ENCODE data around the gene CTTNBP2. TPM values are rescaled to one million over a fixed set of nuclear protein-coding genes. Genes with fewer than 3 reads are reported as not detected.

The CTTNBP2 gene
- total and polyA plus RNA-seq, 10 of the 15 experiments (the other 5 are each of a cell fraction or from before 2014, with no cell fraction given) = 0.04 to 0.43 TPM; not detected in 8

DNA sequence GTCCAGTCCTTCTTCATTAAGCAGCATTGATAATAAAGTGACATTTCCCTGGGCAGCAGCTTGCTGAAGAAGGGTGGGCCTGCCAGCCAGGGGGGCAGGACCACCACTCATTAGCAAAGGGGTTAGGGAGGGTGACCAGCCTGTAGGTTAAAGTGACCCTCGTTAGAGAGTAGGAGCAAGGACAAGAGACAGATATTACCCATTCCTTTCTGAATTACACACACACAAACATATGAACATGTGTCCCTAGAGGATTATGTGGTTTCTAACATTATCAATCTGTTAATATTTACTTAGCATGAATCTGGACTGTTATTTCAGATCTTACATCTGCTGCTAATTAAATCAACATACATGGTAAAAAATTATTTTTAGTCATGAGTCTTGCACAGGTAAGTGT, 88.9 kb downstream of the CTTNBP2 start:
- WGBS (ENCODE audit: insufficient coverage, insufficient replicate concordance, low lambda C conversion rate, missing lambda C conversion rate) = 0% methylated on average over 1 of the region's 1 CpG
- Histone ChIP-seq H3K4me2 (ENCODE audit: control insufficient read depth, insufficient read depth) (no peak overlapping the region), H2AFZ (ENCODE audit: control insufficient read depth, low read depth, low read length) (no peak overlapping the region), H3K27ac (ENCODE audit: control insufficient read depth, insufficient read depth) (no peak overlapping the region), H3K9me3 (replicated peaks; ENCODE audit: control insufficient read depth, insufficient read depth, low read length) (no peaks in the 10 kb centered on the region; the same call in 2 of the 3 replicates), H3K4me3 (no peak overlapping the region), H3K36me3 (ENCODE audit: control insufficient read depth in 2 of 2, insufficient read depth in 2 of 2, low read length in 1 of 2) (no peaks in the 10 kb centered on the region), H3K9ac (ENCODE audit: control insufficient read depth, insufficient read depth, low read length) (no peak overlapping the region), H3K79me2 (ENCODE audit: control insufficient read depth, insufficient read depth, low read length) (no peaks in the 10 kb centered on the region), H3K27me3 (replicated peaks in 1 of 2; ENCODE audit: control insufficient read depth in 2 of 2, insufficient read depth in 2 of 2, low read length in 1 of 2) (peaks cover 0 to 4% of the 10 kb centered on the region in 2 experiments; a peak in 2 of 4 replicates), H4K20me1 (ENCODE audit: control insufficient read depth, insufficient read depth) (no peaks in the 10 kb centered on the region), H3K4me1 (ENCODE audit: control insufficient read depth, insufficient read depth, low read length) (peaks cover 13% of the 10 kb centered on the region)
- SMC1A ChIA-PET (ENCODE audit: uncharacterized antibody, unreplicated experiment) = interaction anchor here (1.4 kb wide), 1 partner anchor 12 kb away, joined by 3 read pairs; no protein-coding TSS in a partner anchor
- RAD21 ChIA-PET (ENCODE audit: unreplicated experiment) = no interaction called here
- POLR2A ChIA-PET = no interaction called here
- DNase-seq (ENCODE audit: low read depth, low spot score) = no peak
- no TSS peak for BruUV-seq (replicated peaks)
- CTCF ChIA-PET = no interaction called here
- in situ Hi-C loops (cut with MboI) (no loop called here), intact Hi-C loops (cut with micrococcal nuclease; ENCODE audit: unreplicated experiment) (no loop called here)
- ATAC-seq = peak; percentile 63
- FAIRE-seq = no peak
- TF ChIP-seq POU2F2 (IDR thresholded peaks at IDR 0.05; ENCODE audit: borderline replicate concordance, low read depth, low read length) = no peak
- TF ChIP-seq ATF7 (IDR thresholded peaks at IDR 0.05; ENCODE audit: low read depth) = peak; percentile 33; the same call in 1 of the 2 replicates
- TF ChIP-seq, protein P1, sequence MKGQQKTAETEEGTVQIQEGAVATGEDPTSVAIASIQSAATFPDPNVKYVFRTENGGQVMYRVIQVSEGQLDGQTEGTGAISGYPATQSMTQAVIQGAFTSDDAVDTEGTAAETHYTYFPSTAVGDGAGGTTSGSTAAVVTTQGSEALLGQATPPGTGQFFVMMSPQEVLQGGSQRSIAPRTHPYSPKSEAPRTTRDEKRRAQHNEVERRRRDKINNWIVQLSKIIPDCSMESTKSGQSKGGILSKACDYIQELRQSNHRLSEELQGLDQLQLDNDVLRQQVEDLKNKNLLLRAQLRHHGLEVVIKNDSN (IDR thresholded peaks at IDR 0.05; ENCODE audit: borderline replicate concordance, extremely low read length, insufficient read depth, low read depth, low read length) = no peak
- peak; percentile 34 to 47; a peak in 1 of 4 replicates for TF ChIP-seq EP300 (IDR thresholded peaks at IDR 0.05; ENCODE audit: borderline replicate concordance in 1 of 2, control insufficient read depth in 1 of 2, low read depth in 2 of 2, low read length in 2 of 2)
- 0 out of 2 replicates have a peak, but pooled peaks have one; percentile 27 for TF ChIP-seq NR2F1 (conservative IDR thresholded peaks at IDR 0.05)
- TF ChIP-seq ETV6 (conservative IDR thresholded peaks at IDR 0.05 in 1 of 2, IDR thresholded peaks at IDR 0.05 in 1 of 2; ENCODE audit: borderline replicate concordance in 1 of 2, low read depth in 1 of 2) = no peak
- peak; percentile 51; the same call in 1 of the 2 replicates for TF ChIP-seq ZNF217 (IDR thresholded peaks at IDR 0.05)
- TF ChIP-seq TCF7 (IDR thresholded peaks at IDR 0.05; ENCODE audit: borderline replicate concordance) = no peak
- TF ChIP-seq, protein P2, sequence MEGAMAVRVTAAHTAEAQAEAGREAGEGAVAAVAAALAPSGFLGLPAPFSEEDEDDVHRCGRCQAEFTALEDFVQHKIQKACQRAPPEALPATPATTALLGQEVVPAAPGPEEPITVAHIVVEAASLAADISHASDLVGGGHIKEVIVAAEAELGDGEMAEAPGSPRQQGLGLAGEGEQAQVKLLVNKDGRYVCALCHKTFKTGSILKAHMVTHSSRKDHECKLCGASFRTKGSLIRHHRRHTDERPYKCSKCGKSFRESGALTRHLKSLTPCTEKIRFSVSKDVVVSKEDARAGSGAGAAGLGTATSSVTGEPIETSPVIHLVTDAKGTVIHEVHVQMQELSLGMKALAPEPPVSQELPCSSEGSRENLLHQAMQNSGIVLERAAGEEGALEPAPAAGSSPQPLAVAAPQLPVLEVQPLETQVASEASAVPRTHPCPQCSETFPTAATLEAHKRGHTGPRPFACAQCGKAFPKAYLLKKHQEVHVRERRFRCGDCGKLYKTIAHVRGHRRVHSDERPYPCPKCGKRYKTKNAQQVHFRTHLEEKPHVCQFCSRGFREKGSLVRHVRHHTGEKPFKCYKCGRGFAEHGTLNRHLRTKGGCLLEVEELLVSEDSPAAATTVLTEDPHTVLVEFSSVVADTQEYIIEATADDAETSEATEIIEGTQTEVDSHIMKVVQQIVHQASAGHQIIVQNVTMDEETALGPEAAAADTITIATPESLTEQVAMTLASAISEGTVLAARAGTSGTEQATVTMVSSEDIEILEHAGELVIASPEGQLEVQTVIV (IDR thresholded peaks at IDR 0.05; ENCODE audit: borderline replicate concordance, partially characterized antibody) = no peak
- TF ChIP-seq NBN (IDR thresholded peaks at IDR 0.05) = 0 out of 2 replicates have a peak, but pooled peaks have one; percentile 39
- peak; percentile 83 for TF ChIP-seq MTA2 (IDR thresholded peaks at IDR 0.05; ENCODE audit: low read depth)
- TF ChIP-seq DPF2 (IDR thresholded peaks at IDR 0.05) = peak; percentile 54; the same call in 1 of the 2 replicates
- TF ChIP-seq BHLHE40 (IDR thresholded peaks at IDR 0.05; ENCODE audit: borderline replicate concordance in 1 of 2, low read depth in 2 of 2, low read length in 1 of 2) = 0 out of 4 replicates have a peak, but pooled peaks of 1 of the 2 experiments have one; percentile 5
- TF ChIP-seq IKZF1 (conservative IDR thresholded peaks at IDR 0.05) = 0 out of 2 replicates have a peak, but pooled peaks have one; percentile 19
- TF ChIP-seq, protein P3, sequence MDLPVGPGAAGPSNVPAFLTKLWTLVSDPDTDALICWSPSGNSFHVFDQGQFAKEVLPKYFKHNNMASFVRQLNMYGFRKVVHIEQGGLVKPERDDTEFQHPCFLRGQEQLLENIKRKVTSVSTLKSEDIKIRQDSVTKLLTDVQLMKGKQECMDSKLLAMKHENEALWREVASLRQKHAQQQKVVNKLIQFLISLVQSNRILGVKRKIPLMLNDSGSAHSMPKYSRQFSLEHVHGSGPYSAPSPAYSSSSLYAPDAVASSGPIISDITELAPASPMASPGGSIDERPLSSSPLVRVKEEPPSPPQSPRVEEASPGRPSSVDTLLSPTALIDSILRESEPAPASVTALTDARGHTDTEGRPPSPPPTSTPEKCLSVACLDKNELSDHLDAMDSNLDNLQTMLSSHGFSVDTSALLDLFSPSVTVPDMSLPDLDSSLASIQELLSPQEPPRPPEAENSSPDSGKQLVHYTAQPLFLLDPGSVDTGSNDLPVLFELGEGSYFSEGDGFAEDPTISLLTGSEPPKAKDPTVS (IDR thresholded peaks at IDR 0.05; ENCODE audit: low read depth, low read length) = no peak
- TF ChIP-seq JUNB (IDR thresholded peaks at IDR 0.05) = no peak
- peak; percentile 92 for TF ChIP-seq MEF2B (IDR thresholded peaks at IDR 0.05; ENCODE audit: partially characterized antibody, poor library complexity, severe bottlenecking)
